Activated gamma-delta T cell treated with anti-CD3 and anti-CD28 coated beads, Interleukin-2, amount 50 U/mL, for 16 hours (primary cell): ENCODE results near the gene SUN1.

Experiments used
- DNase-seq: peaks from one replicate; pipeline ENCODE4 v3.0.0-alpha.2; 2020; ENCODE audit warnings: low read depth

The SUN1 gene

DNA sequence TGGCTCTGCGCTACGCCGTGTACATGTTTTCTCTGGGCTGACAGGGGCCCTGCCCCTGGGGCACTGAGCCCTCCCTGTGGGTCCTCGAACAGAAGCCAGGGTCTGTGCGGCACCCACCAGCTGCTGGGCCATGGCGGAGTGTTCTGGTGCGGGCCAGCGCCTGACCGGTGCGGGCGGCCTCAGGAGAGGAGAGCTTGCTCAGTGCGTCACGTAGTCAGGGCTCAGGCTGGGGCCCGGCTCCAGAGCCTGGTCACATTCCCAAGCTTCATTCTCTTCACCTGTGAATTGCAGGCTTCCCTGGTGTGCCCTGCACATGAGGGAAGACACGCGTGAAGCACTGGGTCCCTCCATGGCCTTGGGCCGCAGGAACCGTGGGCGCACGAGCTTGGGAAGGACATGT, 59.5 kb downstream of the SUN1 start:
- no peak for DNase-seq

DNA sequence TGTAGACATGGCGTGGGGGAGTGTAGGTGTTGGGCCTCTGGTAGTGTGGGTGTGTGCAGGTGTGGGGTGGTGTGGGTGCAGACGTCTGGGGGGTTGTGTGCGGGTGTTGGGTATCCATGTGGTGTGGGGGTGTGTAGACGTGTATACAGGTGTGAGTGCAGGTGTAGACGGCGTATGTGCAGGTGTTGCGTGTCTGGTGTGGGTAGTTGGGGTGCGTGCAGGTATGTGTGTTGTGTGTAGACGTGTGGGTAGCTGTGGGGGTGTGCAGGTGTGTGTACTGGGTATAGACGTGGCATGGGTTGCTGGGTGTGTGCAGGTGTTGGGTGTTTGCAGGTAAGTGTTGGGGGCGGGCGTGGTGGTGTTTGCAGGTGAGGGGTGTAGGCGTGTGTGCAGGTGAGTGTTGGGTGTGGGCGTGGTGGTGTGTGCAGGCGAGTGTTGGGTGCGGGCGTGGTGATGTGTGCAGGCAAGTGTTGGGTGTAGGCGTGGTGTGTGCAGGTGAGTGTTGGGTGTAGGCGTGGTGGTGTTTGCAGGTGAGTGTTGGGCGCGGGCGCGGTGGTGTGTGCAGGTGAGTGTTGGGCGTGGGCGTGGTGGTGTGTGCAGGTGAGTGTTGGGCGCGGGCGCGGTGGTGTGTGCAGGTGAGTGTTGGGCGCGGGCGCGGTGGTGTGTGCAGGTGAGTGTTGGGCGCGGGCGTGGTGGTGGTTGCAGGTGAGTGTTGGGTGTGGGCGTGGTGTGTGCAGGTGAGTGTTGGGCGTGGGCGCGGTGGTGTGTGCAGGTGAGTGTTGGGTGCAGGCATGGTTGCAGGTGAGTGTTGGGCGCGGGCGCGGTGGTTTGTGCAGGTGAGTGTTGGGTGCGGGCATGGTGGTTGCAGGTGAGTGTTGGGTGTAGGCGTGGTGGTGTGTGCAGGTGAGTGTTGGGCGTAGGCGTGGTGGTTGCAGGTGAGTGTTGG, 60.6 kb downstream of the SUN1 start:
- no peak for DNase-seq

- DNase-seq = no peak
Measured at GRCh38 chr7:893686-894085, 61.4 kb downstream of the SUN1 start.

- no peak for DNase-seq
Measured at GRCh38 chr7:894164-894867, 62.0 kb downstream of the SUN1 start.

DNA sequence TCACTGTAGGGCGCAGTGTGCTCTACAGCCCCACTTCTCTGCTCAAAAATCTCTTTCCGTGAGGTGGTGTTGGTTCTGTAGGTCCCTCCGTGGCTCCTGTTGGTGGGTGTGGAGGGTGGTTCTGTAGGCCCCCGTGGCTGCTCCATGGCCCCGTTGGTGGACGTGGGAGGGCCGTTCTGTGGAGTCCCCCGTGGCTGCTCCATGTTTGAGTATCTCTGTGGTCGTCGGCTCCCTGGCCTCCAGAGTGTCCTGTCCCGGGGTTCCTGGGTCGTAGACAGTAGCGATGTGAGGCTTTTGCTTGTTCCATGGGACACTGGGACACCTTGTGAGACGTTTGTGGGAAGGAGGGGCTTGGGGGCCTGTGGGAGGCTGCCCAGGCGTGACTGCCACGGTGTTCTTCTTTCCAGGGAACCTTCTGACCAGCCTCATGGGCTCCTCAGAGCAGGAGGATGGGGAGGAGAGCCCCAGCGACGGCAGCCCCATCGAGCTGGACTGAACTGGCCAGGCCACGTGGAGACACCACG, 62.7 kb downstream of the SUN1 start:
- no peak for DNase-seq

DNA sequence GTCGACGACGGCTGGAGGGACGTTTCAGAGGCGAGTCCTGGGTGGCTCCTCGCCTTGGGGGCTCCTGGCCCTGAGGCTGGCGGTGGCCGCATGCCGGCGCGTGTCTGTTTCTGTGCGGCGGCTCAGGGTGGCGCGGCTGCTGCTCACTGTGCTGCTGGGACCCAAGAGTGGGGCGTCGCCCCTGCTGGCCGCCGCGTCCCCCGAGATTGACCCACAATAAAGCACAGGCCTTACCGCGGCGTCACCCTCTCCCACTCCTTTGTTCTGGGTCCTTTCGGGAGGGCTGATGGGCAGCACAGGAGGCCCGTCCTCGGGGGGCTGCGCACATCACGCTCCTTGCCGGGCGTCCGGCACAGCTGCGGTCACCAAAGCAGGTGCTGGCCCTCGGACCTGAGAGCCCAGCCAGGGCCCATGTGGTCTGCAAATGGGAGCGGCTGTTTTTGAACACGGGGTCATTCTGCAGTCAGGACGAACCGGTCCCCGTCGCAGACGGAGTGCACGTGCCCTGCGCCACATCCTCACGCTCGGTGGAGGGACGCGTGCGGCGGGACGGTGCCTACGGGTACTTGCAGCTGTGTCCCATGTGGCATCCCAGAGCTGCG, 63.3 kb downstream of the SUN1 start:
- DNase-seq = no peak

DNA sequence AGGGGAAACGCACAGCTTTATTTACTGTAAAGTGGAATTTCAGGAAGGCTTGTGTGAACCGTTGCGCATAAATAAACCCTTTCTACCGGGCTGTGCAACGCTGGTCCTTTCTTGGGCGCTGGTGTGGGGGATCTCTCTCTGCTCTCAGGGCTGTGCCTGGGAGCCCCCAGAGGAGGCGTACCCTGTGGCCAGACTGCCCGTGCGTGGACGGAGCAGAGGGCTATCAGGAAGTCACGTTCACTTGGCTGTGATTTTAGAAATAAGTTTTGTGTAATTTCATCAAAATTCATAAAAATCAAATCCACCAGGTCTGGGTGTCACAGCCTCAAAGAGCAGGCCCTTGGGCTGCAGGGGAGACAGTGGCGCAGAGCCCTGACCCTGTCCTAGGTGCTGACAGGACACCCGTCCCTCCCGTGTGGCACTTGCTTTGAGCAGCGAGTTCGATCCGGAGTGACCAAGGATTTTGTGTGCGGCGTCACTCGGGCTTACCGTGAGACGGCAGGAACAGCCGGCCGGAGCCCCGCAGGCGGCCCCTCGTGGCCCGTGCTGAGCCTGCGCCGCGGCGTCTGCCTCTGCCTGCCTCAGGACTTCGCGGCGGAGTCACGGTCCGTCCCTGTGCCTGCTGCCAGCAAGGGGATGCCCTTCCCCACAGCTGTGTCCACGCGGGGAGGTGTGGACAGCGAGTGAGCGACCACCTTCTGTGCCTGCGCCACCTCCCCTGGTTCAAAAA, 64.2 kb downstream of the SUN1 start:
- no peak for DNase-seq

- no peak for DNase-seq
Measured at GRCh38 chr7:897086-897485, 64.8 kb downstream of the SUN1 start.

- DNase-seq = no peak
Measured at GRCh38 chr7:897771-898376, 65.6 kb downstream of the SUN1 start.

GRCh38 chr7:898460-898854, 66.2 kb downstream of the SUN1 start:
- DNase-seq = no peak

GRCh38 chr7:898855-899681, 66.8 kb downstream of the SUN1 start:
- DNase-seq = no peak

GRCh38 chr7:899806-900205, 67.5 kb downstream of the SUN1 start:
- DNase-seq = no peak

DNA sequence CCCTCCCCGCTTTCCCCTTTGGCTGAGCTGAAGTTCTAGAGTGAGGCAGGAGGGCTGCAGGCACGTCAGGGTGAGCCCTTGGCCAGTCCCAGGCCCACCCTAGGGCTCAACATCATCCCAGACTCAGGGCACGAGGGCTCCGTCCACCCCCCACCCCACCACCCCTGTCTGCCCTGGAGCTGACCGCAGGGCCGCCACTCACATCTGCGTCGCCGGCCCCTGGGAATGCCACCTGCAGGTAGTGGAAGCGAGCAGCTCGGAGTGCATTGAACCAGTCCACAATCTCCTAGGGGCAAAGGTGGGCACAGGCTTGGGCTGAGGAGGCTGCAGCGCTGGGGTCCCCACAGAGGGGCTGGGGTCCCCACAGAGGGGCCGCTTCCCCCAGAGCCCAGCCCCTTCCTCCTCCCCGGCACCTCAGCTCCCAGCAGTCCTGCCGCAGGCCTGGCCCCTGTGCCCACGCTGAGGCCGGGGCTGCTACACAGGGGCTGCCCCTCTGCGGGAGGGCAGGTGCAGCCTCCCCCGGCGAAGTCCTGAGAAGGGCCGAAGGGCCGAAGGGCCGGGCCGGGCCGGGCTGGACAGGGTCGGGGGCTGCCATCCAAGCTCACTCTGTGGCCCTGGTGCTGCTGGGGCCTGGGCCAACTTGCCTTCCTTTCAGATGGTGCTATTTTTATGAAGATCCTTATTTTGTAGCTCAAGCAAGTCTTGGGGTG, 68.2 kb downstream of the SUN1 start:
- no peak for DNase-seq

- DNase-seq = no peak
Measured at GRCh38 chr7:901041-901387, 68.7 kb downstream of the SUN1 start.

- no peak for DNase-seq
Measured at GRCh38 chr7:901388-902154, 69.3 kb downstream of the SUN1 start.

GRCh38 chr7:902996-903395, 70.7 kb downstream of the SUN1 start:
- DNase-seq = no peak

GRCh38 chr7:903921-904755, 71.9 kb downstream of the SUN1 start:
- no peak for DNase-seq

- no peak for DNase-seq
Measured at GRCh38 chr7:904847-905246, 72.6 kb downstream of the SUN1 start.

GRCh38 chr7:906776-907157, 74.5 kb downstream of the SUN1 start:
- DNase-seq = no peak
